H1 (cell line): ENCODE results near the gene ZNF528.

Experiments used
- CBX8 ChIP-seq: fragments of 300-800, 300-1000 bp; sonication (generic); IDR thresholded peaks from 2 replicates; pipeline ENCODE4 v1.7.1; 2016; ENCODE audit warnings: low read depth, low read length, borderline replicate concordance
- CTCF ChIP-seq, 3 experiments: IDR thresholded peaks; 1 replicate in 2 of 3; 2 replicates in 1 of 3; pipeline versions ENCODE4 v1.5.1 to v1.6.1; 2011; ENCODE audit warnings: low read length in 3 of 3, mild to moderate bottlenecking in 3 of 3, inconsistent platforms in 2 of 3, low read depth in 1 of 3, moderate library complexity in 1 of 3; ENCODE audit not compliant: insufficient read depth in 1 of 3; ENCODE audit errors: control extremely low read depth in 1 of 3
- EGR1 ChIP-seq: IDR thresholded peaks from 2 replicates; pipeline ENCODE4 v1.6.1; 2011; ENCODE audit warnings: low read depth, low read length, borderline replicate concordance
- JUN ChIP-seq: IDR thresholded peaks from 2 replicates; pipeline ENCODE4 v1.6.1; 2011; ENCODE audit warnings: low read depth, mild to moderate bottlenecking, improper control_type of control experiment, low read length
- MAFK ChIP-seq: IDR thresholded peaks from 2 replicates; pipeline ENCODE4 v1.6.1; 2012; ENCODE audit warnings: low read depth, mild to moderate bottlenecking, improper control_type of control experiment, low read length
- NANOG ChIP-seq: IDR thresholded peaks from 2 replicates; pipeline ENCODE4 v1.6.1; 2011; ENCODE audit warnings: low read length, low read depth, mild to moderate bottlenecking, inconsistent platforms; ENCODE audit not compliant: insufficient read depth, poor library complexity, severe bottlenecking
- POLR2A ChIP-seq, 2 experiments: IDR thresholded peaks; 1 replicate in 1 of 2; 2 replicates in 1 of 2; pipeline ENCODE4 v1.6.1; 2011; ENCODE audit warnings: low read depth in 2 of 2, low read length in 2 of 2, mild to moderate bottlenecking in 2 of 2; ENCODE audit errors: control extremely low read depth in 1 of 2
- POU5F1 ChIP-seq: IDR thresholded peaks from 2 replicates; pipeline ENCODE4 v1.6.1; 2011; ENCODE audit warnings: low read depth, mild to moderate bottlenecking, low read length, moderate library complexity
- RAD21 ChIP-seq, 2 experiments: IDR thresholded peaks in 1 of 2; conservative IDR thresholded peaks in 1 of 2; 2 replicates each; pipeline ENCODE4 v1.6.1; 2011; ENCODE audit warnings: low read depth in 2 of 2, low read length in 2 of 2, improper control_type of control experiment in 1 of 2, inconsistent platforms in 1 of 2, mild to moderate bottlenecking in 1 of 2, moderate library complexity in 1 of 2
- TAF1 ChIP-seq: IDR thresholded peaks from 2 replicates; pipeline ENCODE4 v1.6.1; 2011; ENCODE audit warnings: mild to moderate bottlenecking, low read depth, low read length
- TBP ChIP-seq: IDR thresholded peaks from 2 replicates; pipeline ENCODE4 v1.6.1; 2011; ENCODE audit warnings: low read depth, low read length, improper control_type of control experiment
- USF2 ChIP-seq: IDR thresholded peaks from 2 replicates; pipeline ENCODE4 v1.6.1; 2011; ENCODE audit warnings: low read length, improper control_type of control experiment
- TF ChIP-seq, protein P1 (sequence below): IDR thresholded peaks from 2 replicates; pipeline ENCODE4 v1.6.1; 2012; ENCODE audit warnings: inconsistent platforms

GRCh38 chr19:52451241-52451640 lies 53.6 kb downstream of the ZNF528 start:
- TF ChIP-seq NANOG = no peak
- TF ChIP-seq TAF1 = no peak
- no peak for TF ChIP-seq USF2
- TF ChIP-seq POLR2A (IDR thresholded peaks at IDR 0.05; ENCODE audit: control extremely low read depth in 1 of 2, low read depth in 2 of 2, low read length in 2 of 2) = no peak
- no peak for TF ChIP-seq CTCF (IDR thresholded peaks at IDR 0.05; ENCODE audit: control extremely low read depth in 1 of 3, insufficient read depth in 1 of 3, low read depth in 1 of 3, low read length in 3 of 3)
- no peak for TF ChIP-seq CBX8
- TF ChIP-seq, protein P1, sequence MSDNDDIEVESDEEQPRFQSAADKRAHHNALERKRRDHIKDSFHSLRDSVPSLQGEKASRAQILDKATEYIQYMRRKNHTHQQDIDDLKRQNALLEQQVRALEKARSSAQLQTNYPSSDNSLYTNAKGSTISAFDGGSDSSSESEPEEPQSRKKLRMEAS = no peak
- TF ChIP-seq EGR1 = no peak
- TF ChIP-seq MAFK = no peak
- TF ChIP-seq JUN = no peak
- TF ChIP-seq TBP = no peak
- no peak for TF ChIP-seq RAD21 (IDR thresholded peaks at IDR 0.05 in 1 of 2, conservative IDR thresholded peaks at IDR 0.05 in 1 of 2; ENCODE audit: low read depth in 2 of 2, low read length in 2 of 2)
- no peak for TF ChIP-seq POU5F1
